ENCODE results near the gene NINJ1.
"Not testable (repeated sequence)": the region's sequence is repeated elsewhere in the genome, so short reads cannot be mapped to it uniquely, and the experiment has no call there.

NINJ1 gene

DNA sequence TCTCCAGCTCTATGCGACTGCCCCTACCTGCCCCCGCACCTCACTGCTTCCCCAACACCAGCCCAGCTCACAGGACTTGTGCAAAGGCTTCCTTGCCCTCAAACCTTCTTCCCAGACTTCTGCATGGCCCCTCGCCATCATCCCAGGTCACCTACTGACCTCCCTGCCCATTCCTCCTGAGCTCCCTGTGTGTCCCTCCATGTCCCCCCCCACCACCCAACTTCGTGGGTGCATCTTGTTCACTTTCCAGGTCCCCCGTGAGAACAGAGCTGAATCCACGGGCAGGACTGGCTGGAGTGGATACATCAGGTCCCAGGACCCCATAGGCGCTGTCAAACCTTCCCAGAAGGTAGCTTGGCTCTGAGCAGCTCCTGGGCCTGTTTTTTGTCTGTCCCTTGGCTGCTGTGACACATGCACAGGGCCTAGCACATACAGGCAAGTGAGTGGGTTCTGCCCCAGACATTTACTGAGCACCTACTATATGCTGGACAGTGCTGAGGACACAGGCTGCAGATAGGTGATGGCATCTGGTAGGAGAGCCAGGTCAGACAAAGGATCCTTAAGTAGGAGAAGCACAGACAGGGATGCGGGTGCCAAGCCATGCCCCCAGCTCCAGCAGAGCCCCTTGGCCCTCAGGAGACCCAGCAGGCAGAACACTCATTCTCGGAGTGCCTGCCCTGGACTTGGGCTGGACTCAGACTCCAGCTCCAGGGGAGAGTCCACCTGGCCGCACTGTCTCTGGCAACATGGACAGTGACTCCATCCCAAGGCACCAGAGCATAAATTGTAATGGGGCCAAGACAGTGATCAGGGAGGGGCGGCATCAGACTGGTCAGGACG, 15.0 kb downstream of the NINJ1 start:
- no peak for DNase-seq (ENCODE audit: low read depth)

DNA sequence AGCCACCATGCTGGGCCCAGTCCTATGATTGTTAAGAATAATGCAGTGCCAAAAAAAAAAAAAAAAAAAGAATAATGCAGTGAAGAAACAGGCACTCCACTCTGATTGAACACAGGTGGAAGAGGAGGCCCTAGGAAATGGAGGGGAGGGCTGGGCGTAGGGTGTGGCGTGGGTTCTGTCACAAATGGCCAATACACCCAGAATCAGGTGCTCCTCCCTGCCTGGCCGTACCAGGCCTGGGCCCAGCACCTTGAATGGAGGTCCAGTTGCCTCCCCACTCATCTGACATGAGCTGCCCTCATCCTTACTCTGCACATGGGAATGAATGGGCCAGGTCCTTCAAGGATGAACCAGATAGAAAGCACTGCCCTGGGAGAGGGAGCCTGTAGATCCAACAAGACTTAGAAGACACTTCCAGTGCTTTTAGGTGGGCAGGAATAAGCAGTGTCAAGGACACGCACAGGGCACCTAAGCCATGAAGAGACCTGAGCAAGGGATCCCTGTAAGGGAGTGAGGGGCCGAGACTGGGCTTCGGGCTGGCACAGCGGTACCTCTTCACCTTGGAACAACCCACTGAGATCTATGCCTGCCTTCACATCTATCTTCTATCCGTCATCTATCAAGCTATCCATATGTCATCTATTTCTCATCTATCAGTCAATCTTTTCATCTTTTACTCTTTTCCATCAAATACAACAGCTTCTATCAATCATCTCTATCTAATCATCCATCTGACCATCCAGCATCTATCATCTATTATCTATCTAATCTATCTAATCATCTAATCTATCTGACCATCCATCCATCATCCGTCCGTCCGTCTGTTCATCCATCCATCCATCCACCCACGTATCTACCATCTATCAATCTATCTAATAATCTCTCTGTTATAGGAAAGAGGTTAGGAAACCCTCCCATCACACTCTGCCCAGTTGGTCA, 15.9 kb downstream of the NINJ1 start:
- DNase-seq (ENCODE audit: low read depth), result no peak

DNA sequence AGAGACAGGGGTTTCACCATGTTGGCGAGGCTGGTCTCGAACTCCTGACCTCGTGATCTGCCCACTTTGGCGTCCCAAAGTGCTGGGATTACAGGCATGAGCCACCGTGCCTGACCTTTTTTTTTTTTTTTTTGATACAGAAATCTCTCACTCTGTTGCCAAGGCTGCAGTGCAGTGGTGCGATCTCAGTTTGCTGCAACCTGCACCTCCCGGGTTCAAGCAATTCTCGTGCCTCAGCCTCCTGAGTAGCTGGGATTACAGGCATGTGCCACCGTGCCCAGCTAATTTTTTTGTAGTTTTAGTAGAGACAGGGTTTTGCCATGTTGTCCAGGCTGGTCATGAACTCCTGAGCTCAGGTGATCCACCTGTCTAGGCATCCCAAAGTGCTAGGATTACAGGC, 16.5 kb downstream of the NINJ1 start:
- not testable (repeated sequence) for DNase-seq (ENCODE audit: low read depth)

DNA sequence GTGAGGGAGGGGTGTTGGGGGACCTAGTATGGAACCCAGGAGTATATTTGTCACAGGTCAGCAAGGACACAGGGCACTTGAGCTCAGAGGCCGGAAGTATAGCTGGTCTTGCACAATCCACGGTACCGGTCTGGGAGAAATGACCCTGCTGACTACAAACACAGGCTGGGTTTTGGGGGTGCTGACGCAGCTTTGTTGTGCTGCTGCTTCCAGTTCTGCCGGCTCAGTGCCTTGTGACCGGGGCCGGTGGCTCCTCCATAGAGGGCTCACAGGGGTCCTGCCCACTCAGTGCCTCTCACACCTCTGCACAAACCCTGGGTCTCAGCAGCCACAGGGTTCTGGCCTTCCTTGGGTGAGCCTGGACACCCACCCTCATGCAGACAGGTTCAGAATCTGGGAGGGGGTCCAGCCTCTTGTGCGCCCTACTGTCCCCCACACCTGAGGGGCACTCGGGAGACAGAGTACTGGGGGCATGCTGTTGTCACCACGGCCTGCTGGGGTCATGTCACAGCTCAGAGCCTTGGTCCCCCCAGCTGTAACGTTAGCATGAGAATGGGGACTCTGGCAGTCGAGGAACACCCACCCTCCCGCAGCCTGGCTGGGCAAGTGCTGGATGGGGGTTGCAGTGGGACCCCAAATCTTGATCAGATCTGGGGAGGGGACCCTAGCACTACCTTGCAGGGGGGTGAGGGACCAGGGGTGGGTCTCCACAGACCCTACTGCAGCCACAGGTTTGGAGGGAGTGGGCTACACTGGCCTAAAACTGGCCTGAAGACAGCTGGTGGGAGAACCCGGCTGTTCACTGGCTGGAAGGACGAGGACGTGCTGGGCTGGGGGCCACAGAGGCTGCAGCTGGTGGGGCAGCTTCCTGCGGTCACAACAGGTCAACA, 17.7 kb downstream of the NINJ1 start:
- DNase-seq (ENCODE audit: low read depth), result no peak

DNA sequence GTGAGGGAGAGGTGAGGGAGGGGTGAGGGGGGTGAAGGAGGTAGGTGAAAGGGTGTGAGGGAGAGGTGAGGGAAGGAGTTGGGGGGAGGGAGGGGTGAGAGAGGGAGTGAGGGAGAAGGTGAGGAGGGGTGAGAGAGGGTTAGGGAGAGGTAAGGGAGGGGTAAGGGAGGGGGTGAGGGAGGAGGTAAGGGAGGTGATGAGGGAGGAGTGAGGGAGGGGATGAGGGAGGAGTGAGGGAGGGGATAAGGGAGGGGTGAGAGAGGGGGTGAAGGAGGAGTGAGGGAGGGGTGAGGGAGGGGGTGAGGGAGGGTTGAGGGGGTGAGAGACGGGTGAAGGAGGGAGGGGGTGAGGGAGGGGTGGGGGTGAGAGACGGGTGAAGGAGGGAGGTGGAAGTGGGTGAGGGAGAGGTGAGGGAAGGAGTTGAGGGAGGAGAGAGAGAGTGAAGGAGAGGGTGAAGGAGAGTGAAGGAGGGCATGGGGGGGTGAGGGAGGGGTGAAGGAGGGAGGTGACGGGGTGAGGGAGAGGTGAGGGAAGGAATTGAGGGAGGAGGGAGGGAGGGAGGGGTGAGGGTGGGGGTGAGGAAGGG, 18.5 kb downstream of the NINJ1 start:
- no peak for DNase-seq (ENCODE audit: low read depth)

DNA sequence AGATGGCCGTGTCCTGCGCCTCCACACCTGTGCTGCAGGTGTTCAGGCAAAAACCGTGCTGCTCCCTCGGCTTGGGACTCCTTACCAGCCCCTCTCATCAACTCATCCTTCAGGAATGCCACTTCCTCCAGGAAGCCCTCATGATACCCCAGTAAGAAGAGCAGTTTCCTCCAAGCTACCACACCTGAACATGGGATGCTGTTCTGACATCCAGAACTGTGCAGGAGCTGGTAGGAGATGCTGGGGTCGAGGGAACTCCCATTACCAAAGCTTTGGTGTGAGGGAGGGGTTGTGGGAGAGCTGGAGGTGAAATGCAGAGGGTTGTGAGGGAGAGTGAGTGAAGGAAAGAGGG, 19.1 kb downstream of the NINJ1 start:
- DNase-seq (ENCODE audit: low read depth), result no peak

DNA sequence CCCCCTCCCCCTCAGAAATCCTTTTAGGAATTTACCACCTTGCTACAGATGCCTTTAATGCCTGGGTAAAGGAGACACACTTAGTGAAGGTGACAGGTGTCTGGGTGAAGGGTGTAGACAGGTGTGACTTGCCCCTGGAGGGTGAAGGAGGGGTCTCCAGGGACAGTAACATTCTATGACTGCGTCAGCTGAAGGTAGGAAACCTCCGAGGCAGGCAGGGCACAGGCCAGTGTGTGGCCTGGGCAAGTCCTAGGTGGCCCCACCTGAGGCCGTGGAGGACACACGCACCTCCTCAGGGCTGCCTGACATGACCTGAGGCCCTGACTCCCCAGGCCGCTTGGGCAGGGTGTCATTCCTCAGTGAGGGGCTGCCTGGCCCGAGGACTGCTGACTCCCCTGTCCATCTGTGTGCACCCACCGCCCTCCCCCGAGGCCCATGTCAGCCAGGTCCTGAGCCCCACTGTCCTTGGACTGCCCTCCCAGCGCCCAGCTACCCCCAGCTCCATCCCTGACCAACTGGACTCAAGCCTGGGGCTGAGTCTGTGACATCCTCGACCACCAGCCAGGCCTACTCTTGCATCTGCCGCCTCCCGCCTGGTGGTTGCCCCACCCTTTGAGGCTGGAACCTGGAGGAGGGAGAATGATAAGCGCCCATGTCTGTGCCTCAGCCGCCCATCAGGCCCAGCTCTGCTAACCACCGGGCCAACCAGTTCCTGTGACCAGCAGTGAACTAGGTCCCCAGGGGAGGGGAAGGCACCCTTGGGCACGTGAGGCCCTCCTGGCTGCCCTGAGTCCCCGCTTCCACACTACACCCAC, 19.7 kb downstream of the NINJ1 start:
- DNase-seq (ENCODE audit: low read depth), result no peak

DNA sequence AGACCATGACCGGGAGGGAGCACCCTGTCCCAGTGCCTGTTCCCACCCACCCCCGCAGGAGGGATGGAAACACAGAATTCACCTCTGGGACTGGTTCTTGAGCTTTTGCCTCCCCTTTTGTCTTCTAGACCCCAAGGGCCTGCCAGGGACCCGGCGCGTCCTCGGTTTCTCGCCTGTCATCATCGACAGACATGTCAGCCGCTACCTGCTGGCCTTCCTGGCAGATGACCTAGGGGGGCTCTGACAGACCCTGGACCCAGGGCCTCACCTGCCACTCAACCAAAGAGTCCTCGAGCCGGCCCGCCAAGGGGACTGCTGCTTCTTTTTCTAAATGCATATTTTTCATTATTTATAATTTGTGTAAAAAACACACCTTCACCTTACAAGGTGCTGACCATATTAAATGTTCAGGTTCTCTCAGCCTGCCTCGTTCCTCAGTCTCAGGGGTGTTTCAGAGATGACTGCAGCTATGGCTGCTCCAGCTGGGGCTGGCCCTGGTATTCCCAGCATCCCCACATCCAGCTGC, 21.1 kb downstream of the NINJ1 start:
- no peak for DNase-seq (ENCODE audit: low read depth)

DNA sequence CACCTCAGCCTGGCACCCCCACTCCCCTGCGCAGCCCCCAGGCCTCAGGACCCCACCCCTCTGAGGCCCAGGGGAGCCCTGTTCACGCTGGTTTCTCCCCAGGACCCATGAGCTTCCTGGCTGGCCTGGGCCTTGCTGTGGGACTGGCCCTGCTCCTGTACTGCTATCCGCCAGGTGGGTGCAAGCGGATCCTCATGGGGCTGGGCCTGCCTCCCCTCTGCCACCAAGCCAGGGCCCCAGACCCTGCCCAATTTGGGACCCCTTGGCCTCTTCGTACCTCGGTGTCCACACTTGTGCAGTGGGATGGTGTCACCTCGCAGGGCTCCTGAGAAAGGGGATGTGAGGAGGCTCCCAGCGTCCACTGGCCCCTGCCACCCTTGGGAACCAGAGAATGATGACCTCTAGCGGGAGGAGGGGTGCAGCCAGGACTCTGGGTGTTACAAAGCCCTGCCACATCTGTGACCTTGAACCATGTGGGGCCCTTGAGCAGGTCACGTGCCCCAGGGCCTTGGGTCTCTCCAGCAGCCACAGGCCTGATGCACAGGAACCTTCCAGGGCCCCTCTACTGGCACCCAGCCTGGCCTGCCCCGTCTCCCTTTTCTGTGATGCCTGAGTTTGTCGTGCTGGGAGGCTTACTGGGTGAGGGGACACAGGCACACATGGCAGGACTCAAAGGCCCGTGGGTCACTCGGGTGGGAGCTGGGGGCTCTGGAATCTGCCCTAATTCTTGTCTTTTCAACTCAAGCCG, 21.8 kb downstream of the NINJ1 start:
- no peak for DNase-seq (ENCODE audit: low read depth)

DNA sequence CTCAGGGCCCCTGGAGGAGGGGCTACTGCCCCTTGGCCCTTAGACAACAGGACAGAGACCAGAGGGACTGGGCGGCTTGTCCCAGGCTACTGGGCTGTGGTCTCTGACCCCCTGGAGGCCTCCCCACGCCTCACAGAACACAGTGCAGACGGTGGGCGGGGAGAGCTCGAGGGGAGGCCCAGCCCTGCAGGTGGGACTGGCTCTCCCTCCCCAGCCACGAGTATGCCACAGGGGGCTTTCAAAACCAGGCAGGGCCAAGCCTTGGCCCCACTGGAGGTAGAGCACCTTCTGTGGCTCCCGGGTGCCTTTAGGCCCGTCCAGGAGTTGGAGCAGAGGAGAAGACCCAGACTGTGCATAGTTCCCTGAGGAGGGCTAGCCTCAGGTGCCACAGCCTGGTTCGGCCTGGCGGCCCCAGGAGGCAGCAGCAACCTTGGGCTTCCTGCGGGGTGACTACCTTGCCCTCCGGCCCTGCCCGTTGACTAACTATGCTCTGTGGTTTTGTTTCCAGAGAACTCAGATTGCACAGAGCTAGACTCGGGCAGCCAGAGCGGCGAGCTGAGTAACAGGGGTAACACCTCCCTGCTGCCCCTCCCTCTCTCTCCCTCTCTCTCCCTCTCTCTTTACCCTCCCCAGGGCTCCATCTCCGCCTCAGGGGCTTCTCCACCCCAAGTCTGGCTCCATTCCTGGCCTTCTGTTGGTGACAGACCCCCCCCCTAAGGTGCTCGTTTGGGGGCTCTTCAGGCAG, 22.5 kb downstream of the NINJ1 start:
- DNase-seq (ENCODE audit: low read depth), result no peak

DNA sequence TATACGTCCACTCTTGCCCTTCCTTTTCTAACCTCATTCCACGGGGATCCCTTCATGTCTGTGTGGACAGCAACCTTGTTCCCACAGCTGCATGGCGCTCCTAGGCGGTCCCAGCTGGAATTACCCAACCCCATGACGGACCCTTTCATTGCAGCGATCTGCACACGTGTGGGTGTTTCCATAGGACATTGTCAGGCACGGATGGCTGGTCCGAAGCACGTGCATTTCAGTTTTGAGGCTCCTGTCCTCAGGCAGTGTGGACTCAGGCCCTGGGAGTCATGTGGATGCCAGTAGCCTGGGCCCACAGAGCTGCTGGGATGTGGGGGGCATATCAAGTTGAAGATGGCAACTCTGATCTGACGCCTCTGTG, 23.1 kb downstream of the NINJ1 start:
- no peak for DNase-seq (ENCODE audit: low read depth)

DNA sequence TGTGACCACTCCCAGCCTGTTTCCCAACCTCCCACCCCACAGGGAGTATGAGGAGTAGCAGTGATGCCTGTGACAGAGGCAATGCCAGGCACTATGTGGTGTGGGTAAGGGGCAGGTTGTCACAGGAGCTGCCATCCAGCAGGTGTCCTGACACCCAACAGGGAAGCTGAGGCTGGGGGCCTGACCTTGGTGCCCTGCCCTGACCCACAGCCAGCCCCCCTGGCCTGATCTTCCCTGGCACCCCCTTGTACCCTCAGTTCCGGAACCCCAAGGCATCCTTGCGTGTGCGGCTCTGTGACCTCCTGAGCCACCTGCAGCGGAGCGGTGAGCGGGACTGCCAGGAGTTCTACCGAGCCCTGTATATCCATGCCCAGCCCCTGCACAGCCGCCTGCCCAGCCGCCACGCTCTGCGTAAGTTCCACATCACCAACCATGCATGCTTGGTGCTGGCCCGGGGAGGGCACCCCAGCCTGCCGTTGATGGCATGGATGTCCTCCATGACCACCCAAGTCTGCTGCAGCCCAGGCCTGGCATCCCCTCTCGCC, 23.7 kb downstream of the NINJ1 start:
- no peak for DNase-seq (ENCODE audit: low read depth)

DNA sequence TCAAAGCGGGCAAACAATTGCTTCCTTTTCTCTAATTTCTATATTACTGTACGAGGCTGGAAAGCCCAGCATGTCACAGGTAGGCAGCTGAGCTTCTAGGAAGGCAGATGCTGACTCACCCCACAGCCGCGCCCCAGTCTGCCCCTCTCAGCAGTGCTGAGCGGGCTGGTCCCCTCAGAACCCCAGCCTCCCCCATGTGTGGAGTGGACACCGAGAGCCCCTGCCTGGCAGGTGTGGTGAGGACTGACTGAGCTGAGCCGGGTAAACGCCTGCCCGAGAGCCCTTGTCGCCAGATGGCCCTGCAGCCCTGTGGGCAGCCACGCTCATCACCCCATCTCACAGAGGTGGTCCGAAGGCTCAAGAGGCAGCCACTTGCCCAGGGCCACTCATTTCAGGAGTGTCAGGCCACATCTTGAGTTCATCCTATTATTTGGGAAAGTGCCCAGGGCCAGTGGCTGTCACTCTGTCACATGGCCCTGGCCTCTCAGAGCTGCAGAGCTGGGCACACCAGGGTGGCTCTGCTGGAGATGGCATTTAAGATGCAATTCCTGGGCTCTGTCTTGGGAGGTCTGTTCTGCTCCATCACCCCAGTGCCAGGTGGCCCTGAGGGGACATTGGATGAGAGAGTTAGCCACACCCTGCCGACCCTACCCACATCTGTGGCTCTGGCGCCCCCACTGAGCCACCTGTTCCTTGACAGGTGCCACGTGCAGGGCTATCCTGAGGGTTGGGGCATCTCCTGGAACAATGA, 25.6 kb downstream of the NINJ1 start:
- no peak for DNase-seq (ENCODE audit: low read depth)

DNA sequence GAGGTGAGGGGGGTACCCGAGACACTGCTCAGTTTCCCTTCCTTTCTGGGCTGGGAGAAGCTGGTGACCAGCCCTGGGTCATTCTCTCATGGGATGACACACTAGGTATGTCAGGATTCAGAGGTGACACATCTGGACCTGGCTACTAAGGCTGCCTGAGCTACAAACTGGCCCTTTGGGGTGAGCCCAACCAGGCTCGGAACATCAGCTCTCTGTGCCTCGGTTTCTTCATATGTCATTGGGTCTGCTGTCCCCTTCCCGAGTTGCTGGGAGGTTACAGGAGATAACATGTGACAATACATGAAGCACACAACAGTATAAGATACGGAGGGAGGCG, 26.3 kb downstream of the NINJ1 start:
- DNase-seq (ENCODE audit: low read depth), result no peak

DNA sequence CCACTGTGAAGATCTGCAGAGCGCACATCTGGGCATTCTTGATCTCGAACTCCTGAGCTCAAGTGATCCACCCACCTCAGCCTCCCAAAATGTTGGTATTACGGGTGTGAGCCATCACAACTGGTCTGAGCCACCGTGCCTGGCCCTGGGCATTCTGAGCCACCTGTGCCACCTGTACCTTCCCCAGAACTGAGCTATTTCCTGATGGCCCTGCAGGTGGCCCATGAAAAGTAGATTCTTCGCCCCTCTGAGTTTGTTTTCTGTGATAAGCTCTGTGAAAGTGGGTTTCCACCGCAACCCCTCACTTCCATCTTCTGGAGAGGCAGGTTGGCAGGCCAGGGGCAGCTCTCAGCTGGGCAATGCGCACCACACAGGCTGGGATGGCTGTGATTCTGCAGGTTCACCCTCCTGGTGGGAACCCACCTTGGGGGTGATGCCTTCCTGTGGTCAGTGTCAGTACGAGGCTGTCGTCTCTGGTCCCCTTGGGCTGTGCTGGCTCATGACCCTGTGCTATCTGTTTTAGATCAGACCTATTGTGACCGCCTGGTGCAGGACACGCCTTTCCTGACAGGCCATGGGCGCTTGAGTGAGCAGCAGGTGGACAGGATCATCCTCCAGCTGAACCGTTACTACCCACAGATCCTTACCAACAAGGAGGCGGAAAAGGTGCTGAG, 26.8 kb downstream of the NINJ1 start:
- DNase-seq (ENCODE audit: low read depth), result no peak

DNA sequence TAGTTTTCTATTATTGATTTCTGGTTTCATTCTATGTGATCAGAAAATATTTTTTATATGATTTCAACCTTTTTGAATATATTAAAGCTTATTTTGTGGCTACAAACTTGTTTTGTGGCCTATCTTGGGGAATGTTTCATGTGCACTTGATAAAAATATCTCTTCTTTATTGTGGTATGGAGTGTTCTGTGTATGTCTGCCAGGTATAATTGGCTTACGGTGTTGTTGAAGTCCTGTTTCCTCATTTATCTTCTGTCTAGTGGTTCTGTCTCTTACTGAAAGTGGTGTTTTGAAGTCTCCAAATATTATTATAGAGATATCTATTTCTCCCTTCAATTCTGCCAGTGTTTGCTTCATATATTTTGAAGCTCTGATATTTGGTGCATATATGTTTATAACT, 28.4 kb downstream of the NINJ1 start:
- DNase-seq (ENCODE audit: low read depth), result no peak

DNA sequence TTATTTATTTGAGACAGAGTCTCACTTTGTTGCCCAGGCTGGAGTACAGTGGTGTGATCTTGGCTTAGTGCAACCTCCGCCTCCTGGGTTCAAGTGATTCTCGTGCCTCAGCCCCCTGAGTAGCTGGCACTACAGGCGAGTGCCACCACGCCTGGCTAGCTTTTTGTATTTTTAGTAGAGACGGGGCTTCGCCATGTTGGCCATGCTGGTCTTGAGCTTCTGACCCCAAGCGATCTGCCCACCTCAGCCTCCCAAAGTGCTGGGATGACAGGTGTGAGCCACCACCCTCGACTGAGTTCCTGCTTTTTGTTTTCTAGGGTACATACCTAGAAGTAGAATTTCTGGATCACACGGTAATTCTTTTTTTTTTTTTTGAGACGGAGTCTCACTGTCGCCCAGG, 33.0 kb downstream of the NINJ1 start:
- DNase-seq (ENCODE audit: low read depth), result not testable (repeated sequence)

DNA sequence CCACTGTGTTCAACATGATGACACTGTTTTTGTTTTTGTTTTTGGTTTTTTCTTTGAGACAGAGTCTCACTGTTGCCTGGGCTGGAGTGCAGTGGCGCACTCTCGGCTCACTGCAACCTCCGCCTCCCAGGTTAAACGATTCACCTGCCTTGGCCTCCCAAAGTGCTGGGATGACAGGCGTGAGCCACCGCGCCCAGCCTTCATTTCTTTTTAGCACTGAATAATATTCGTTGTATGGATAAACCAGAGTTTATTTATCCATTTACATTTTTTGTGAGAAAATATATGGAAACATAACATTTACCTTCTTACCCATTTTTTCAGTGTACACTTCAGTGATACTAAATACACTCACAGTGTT, 33.8 kb downstream of the NINJ1 start:
- no peak for DNase-seq (ENCODE audit: low read depth)
